Measurements from ENCODE around the gene GSX1.

DNA sequence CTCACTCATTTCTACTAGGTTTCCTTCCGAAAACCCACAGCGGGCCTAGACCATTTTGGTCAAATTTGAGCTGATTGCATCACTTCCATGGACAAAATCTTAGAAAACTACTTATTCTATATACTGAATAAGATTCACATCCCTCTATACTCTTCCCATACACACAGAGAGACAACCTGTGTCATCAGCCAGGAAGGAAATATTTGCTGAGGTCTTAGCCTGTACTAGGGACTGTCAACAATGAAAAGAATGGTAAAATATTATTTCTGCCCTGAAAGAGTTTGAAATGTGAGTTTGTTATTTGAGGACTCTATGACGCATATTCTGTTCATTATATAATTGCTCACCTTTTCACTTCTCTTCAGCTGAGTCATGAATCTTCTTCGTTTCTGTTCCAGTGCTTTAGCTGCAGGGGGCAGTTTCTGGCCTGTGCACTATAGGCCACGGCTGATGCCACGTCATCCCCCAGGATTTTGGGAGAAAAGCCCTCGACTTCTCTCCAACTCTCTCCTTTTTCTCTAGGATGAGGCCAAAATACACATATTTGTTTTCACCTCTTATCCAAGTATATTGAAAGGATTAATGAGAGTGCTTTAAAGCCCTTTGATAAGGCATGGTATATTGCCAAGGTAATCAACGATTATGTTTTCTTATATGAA lies 47.7 kb downstream of the GSX1 start:
- no peak for TF ChIP-seq EP300 (IDR thresholded peaks at IDR 0.05; ENCODE audit: borderline replicate concordance in 1 of 2, low read depth in 1 of 2, low read length in 1 of 2)
- TF ChIP-seq, protein P1, sequence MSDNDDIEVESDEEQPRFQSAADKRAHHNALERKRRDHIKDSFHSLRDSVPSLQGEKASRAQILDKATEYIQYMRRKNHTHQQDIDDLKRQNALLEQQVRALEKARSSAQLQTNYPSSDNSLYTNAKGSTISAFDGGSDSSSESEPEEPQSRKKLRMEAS (IDR thresholded peaks at IDR 0.05; ENCODE audit: low read depth): no peak
- no peak for TF ChIP-seq GABPA (IDR thresholded peaks at IDR 0.05; ENCODE audit: low read depth)
